ENCODE measurements around the gene SEBOX.

DNA sequence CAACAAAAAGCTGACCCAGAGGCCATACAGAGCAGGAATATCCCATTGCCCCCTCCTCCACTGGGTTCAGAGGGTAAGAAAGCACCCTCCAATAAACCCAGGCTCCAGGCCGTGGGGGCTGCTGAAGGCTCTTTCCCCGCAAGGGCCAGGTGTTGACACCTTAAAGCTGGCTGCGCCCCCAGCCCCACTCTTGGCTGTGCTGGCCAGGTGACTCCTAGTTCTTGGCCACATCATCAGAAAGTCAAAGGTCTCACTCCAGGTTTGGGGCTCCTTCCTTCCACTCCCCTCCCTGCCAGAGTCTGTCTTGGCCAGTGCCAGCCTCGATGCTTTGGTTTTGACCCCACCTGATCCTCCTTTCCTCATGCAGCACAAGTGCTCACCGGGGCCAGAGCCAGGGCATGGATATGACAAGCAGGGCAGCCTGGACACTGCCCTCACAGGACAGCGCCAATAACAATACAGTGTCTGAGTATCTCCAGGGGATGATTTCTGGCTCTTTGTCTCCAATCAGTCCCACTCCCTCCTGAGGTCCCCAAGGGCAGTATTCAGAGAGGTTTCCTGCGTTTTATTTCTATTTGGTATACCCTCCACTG, 32.8 kb upstream of the SEBOX start:
- TF ChIP-seq GATA2 (IDR thresholded peaks at IDR 0.05; ENCODE audit: low read depth, low read length) (no peak), GATA3 (IDR thresholded peaks at IDR 0.05; ENCODE audit: low read depth, low read length) (no peak)
